Breast epithelium (tissue), 3 donors: Measurements from ENCODE around the gene QSOX1.

ENCODE experiments used
- POLR2A ChIP-seq: fragments of 450-650 bp; IDR thresholded peaks from one replicate; pipeline ENCODE4 v1.6.1; 2016; ENCODE audit warnings: antibody characterized with exemption, mild to moderate bottlenecking, moderate library complexity
- TF ChIP-seq, protein P1 (sequence below), 3 donors: fragments of 450-650 bp; IDR thresholded peaks; one replicate each; pipeline ENCODE4 v1.5.1; 2016 to 2017; ENCODE audit warnings: antibody characterized with exemption in 3 of 3, mild to moderate bottlenecking in 3 of 3, moderate library complexity in 3 of 3

GRCh38 chr1:180135535-180135934 lies 19.1 kb upstream of the QSOX1 start:
- TF ChIP-seq POLR2A, result no peak
- TF ChIP-seq, protein P1, sequence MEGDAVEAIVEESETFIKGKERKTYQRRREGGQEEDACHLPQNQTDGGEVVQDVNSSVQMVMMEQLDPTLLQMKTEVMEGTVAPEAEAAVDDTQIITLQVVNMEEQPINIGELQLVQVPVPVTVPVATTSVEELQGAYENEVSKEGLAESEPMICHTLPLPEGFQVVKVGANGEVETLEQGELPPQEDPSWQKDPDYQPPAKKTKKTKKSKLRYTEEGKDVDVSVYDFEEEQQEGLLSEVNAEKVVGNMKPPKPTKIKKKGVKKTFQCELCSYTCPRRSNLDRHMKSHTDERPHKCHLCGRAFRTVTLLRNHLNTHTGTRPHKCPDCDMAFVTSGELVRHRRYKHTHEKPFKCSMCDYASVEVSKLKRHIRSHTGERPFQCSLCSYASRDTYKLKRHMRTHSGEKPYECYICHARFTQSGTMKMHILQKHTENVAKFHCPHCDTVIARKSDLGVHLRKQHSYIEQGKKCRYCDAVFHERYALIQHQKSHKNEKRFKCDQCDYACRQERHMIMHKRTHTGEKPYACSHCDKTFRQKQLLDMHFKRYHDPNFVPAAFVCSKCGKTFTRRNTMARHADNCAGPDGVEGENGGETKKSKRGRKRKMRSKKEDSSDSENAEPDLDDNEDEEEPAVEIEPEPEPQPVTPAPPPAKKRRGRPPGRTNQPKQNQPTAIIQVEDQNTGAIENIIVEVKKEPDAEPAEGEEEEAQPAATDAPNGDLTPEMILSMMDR (IDR thresholded peaks at IDR 0.05), result no peak
